ENCODE data around the gene ADAMTS17.
"Not testable (repeated sequence)": the region's sequence is repeated elsewhere in the genome, so short reads cannot be mapped to it uniquely, and the experiment has no call there.

The ADAMTS17 gene

GRCh38 chr15:99931703-99932603, 409.8 kb downstream of the ADAMTS17 start:
- Mint-ChIP-seq H3K4me3 (no peak overlapping the region), H3K9me3 (no peaks in the 10 kb centered on the region), H3K4me1 (peaks cover 10% of the 10 kb centered on the region), H3K27ac (no peak overlapping the region), H3K27me3 (no peaks in the 10 kb centered on the region)
- ATAC-seq (no peak), DNase-seq (no peak)

GRCh38 chr15:99930696-99931095, 411.1 kb downstream of the ADAMTS17 start:
- ATAC-seq (no peak), DNase-seq (no peak)
- Mint-ChIP-seq H3K27ac (no peak overlapping the region), H3K9me3 (no peaks in the 10 kb centered on the region), H3K4me1 (peaks cover 14% of the 10 kb centered on the region), H3K4me3 (no peak overlapping the region), H3K27me3 (peaks cover 2% of the 10 kb centered on the region)

- Mint-ChIP-seq H3K4me1 (peaks cover 19% of the 10 kb centered on the region), H3K4me3 (peak overlapping the region; percentile 85 to 87)
Measured at GRCh38 chr15:99929266-99929665, 412.5 kb downstream of the ADAMTS17 start.

GRCh38 chr15:99928429-99928981, 413.3 kb downstream of the ADAMTS17 start:
- H3K27ac Mint-ChIP-seq, result peak overlapping the region in 1 of 2 donors; percentile 59
- ATAC-seq, result peak; percentile 95
- H3K27me3 Mint-ChIP-seq, result peaks cover 11% of the 10 kb centered on the region
- peak; percentile 83 to 91 for DNase-seq
- H3K9me3 Mint-ChIP-seq, result no peaks in the 10 kb centered on the region
- H3K4me3 Mint-ChIP-seq, result peak overlapping the region; percentile 85 to 87
- peaks cover 19% of the 10 kb centered on the region for H3K4me1 Mint-ChIP-seq

More at GRCh38 chr15:99929266-99929665, 412.5 kb downstream of the ADAMTS17 start:
- DNase-seq (no peak), ATAC-seq (no peak)
- Mint-ChIP-seq H3K27me3 (peaks cover 10% of the 10 kb centered on the region), H3K27ac (no peak overlapping the region), H3K9me3 (no peaks in the 10 kb centered on the region)

- H3K4me3 Mint-ChIP-seq, H3K9me3 Mint-ChIP-seq, ATAC-seq, H3K27ac Mint-ChIP-seq, DNase-seq: not testable (repeated sequence)
- Mint-ChIP-seq H3K4me1 (peaks cover 19% of the 10 kb centered on the region), H3K27me3 (peaks cover 22% of the 10 kb centered on the region)
Measured at GRCh38 chr15:99926532-99926931, 415.2 kb downstream of the ADAMTS17 start.

GRCh38 chr15:99925661-99926461, 415.9 kb downstream of the ADAMTS17 start:
- DNase-seq (peak; percentile 45 to 47), ATAC-seq (peak; percentile 77)
- Mint-ChIP-seq H3K4me1 (peaks cover 19% of the 10 kb centered on the region), H3K27ac (peak overlapping the region in 1 of 2 donors; percentile 65), H3K27me3 (peaks cover 27% of the 10 kb centered on the region), H3K9me3 (no peaks in the 10 kb centered on the region), H3K4me3 (peak overlapping the region; percentile 82 to 83)

- no peak overlapping the region for H3K27ac Mint-ChIP-seq
- H3K27me3 Mint-ChIP-seq, result peaks cover 40% of the 10 kb centered on the region
- DNase-seq (no peak), ATAC-seq (no peak)
- no peak overlapping the region for H3K4me3 Mint-ChIP-seq
- no peaks in the 10 kb centered on the region for H3K9me3 Mint-ChIP-seq
- peaks cover 10% of the 10 kb centered on the region for H3K4me1 Mint-ChIP-seq
Measured at GRCh38 chr15:99923711-99924110, 418.1 kb downstream of the ADAMTS17 start.

Measured in stimulated activated naive CD8-positive, alpha-beta T cell treated with anti-CD3 and anti-CD28 coated beads, Interleukin-15, amount 100 ng/mL, for 72 hours (primary cell).